AG08395 (cell line): ENCODE results near the gene CEP63.
A peak's percentile ranks its signal among the peaks of the same experiment; 100 is the strongest.

Experiments used
- DNase-seq: peaks from one replicate; pipeline ENCODE4 v3.0.0; 2012; ENCODE audit warnings: mixed read lengths, low spot score

CEP63 gene

DNA sequence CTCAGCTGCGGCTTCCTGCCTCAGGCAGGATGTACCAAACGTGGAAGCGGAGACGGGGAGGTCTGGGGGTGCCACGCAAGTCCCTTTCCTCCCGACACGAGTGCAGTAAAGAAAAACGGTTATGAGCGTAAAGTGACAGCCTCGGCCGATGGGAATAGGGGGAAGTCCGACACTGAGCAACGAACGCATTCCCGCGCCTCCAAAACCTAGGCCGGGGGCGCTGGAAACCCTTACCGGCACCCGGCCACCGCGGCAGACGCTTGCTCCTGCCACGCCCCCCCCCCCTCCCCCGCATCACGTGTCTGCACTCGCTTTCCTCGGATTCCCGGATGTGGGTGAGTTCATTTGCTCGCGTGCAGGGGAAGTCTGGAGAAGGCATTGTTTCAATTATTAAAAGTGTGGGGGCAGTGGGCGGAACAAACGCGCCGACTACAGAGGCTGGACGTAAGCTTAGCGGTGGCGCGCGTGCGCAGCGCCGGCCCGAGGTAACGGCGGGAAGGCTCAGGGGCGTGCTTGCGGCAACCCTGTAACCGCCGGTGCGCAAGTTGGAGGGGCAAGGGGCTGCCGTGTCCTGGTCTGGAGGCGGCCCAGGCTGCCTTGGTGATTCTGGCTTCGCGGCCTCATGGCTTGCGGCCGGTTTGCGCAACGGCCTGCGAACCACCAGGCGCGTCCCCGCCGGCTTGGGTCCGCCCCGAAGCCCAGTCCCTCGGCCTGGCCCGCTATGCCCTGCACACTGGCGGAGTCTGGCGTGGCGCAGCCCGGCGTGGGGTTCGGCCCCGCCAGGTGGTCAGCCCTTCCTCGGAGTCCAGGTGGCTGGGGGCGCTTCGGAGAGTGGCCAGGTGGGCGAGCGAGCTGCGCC, at the start of gene CEP63, which contains the start of gene ANAPC13:
Gene CEP63 (plus strand): TSS at position 340 of the 859 bp plus-strand sequence. CDS start 9,264 bp downstream, outside the sequence.
Gene ANAPC13 (minus strand): TSS at position 268 of the 859 bp plus-strand sequence. CDS start 3,081 bp downstream, outside the sequence.
- DNase-seq, result peak; percentile 95

- DNase-seq, result no peak
These were observed 48.6 kb upstream of the CEP63 start for GRCh38 chr3:134437211-134437752.

DNA sequence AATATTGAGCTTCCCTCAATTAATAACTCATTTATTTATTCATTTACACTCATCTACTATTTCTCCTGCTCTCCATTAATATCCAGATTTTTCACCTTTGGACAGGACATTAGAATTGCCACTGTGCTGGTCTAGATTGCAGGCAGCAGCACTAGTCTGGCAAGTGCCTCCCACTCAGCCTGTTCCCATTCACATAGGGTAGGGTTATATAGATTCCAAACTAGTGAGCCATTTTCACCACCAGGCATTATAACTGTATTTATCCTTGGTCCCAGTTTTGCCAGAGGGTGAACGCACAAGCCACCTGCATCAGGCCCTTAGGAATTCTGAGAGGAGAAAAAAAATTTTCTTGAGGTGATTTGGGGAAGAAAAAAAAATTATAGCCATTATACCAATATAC, 44.5 kb upstream of the CEP63 start:
- no peak for DNase-seq

DNA sequence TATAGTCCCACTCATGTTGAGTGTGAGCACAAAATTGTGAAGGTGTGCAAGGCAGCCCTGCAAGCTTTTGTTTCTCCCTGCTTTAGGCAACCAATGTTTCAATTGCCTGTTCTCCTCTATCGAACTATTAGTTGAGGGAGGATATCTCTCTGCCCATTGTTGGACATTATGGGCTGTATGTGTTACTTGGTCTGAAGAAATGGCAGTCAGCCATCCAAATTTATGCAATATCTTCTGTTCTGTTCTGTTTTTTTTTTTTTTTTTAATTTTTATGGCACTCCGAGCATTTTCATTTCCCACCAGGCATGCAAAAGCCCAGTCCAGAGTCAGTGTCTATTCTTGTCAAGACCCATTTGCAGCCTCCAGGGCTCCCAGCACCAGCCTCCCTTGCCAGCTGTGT, 44.0 kb upstream of the CEP63 start:
- DNase-seq, result no peak

DNA sequence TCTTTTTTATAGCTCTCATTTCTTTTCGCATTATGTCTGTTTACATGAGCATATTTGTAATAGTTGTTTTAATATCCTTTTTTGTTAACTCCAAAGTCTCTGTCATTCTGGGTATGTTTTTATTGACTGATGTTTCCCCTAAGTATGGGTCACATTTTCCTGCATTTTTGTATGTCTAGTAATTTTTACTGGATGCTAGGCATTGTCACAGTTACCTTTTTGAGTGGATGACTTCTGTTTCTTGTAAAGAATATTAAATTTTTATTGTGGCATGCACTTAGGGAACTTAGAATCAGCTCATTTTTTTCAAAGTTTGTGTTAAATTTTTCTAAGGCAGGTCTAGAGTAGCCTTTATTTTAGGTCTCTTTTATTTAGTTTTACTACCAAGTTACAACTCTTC, 40.8 kb upstream of the CEP63 start:
- no peak for DNase-seq

DNA sequence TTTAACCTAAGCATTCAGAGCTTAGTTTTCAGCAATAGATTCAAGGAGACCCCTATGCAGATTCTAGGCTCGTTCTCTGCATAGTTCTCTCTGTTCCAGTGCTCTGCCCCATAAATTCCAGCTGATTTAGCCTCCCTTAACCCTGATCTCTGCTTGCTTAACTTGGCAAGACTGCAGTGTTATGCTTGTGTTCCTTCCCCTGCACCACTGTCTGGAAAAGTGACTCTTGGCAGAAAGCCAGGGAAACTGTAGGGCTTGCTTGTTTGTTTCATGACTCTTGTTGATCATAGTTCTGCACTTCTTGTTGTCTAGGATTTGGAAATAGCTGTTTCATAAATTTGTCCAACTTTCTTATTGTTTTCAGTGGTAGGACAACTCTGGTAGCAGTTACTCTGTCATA, 40.2 kb upstream of the CEP63 start:
- no peak for DNase-seq

DNA sequence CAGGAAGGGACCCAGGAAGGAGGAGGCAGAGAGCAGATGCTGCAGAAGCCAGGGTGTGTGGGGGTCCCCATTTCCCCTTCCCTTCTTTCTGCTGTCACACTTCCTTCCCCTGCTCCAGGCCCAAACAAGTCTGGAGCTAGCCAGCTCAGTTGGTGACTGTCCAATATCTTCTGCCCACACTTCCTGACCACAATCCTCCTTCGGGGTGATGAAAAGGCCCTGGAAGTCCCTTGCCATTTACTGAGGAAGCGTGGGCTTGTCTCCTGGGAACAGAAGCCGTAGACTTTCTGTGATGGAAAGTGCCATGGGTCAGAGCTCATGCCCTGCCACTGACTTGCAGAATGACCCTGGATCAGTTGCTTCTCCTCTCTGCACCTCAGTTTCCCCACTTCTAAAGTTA, 39.1 kb upstream of the CEP63 start:
- DNase-seq, result peak; percentile 73

GRCh38 chr3:134447351-134447750, 38.5 kb upstream of the CEP63 start:
- no peak for DNase-seq

DNA sequence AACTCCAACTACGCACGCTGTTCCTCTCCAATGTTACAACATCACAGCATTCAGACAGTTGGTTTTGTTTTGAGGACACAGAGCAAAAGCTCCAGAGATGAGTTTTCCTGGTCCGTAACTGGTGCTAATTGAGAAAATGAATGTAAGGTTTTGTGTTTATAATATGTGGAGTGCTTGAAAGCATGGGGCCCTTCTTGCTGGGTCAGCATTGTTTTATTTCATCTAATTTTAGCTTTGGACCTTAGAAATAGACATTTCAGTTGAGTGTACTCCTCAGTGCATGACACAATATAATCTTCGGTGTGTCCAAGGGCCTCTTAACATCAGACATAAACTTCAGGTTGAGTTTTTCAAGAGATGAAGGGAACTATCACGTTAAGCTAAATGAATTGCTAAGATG, 37.2 kb upstream of the CEP63 start:
- no peak for DNase-seq

GRCh38 chr3:134449277-134449676, 36.6 kb upstream of the CEP63 start:
- DNase-seq, result peak; percentile 45

DNA sequence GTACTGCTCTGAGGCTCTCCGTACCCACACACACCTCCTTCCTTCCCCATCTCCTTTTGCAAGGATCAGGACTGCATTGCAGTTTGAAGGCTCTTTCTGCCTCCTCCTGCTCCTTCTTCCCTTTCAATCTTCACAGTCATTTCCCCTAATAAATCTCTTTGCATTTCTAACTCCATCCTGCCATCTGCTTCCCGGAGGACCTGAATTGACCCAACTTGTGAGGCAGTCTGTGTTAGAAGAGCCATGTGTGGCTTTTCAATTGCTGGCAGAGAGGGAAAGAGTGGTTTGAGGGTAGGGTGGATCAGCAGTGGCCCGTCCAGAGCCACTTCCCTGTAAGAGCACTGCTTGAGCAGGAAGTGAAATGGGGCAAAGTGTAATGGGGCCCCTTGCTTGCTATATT, 35.9 kb upstream of the CEP63 start:
- DNase-seq, result no peak

GRCh38 chr3:134453631-134454030, 32.2 kb upstream of the CEP63 start:
- DNase-seq, result no peak

DNA sequence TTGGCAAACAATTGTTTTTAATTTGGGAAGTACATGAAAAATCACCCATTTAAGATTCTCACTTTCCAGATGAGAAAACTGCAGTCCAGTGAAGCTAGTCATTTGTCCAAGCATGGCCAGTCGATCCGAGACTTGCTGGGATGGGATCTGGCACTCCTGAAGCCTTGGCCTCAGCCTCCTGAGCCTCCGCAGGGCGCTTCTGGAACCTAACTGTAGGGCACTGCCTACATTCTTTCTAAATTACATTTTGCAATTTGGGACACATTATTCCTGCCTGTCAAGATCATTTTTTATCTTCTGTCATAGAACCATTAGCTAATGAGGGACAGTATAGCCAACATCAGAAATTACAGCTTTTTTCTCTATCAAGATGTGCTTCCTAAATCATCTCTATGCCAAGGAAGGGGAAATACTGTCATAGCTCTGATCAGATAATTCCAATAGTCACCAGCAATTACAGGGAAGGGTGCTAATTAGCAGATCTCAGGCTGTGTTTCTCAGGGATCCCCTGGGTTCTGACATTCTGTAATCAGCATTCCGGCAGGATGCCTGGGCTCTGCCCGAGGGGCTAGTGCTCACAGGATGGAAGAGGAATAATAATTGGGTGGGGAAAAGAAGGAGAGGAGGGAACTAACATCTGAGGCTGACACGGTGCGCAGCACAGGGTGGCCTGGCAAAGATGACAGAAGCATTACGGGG, 28.3 kb upstream of the CEP63 start:
- DNase-seq, result no peak

- no peak for DNase-seq
These were observed 27.4 kb upstream of the CEP63 start for GRCh38 chr3:134458406-134458945.

GRCh38 chr3:134459562-134459961, 26.3 kb upstream of the CEP63 start:
- no peak for DNase-seq

GRCh38 chr3:134460965-134461364, 24.9 kb upstream of the CEP63 start:
- peak; percentile 70 for DNase-seq

GRCh38 chr3:134462331-134462941, 23.4 kb upstream of the CEP63 start:
- peak; percentile 54 for DNase-seq

GRCh38 chr3:134463676-134464063, 22.2 kb upstream of the CEP63 start:
- no peak for DNase-seq

DNA sequence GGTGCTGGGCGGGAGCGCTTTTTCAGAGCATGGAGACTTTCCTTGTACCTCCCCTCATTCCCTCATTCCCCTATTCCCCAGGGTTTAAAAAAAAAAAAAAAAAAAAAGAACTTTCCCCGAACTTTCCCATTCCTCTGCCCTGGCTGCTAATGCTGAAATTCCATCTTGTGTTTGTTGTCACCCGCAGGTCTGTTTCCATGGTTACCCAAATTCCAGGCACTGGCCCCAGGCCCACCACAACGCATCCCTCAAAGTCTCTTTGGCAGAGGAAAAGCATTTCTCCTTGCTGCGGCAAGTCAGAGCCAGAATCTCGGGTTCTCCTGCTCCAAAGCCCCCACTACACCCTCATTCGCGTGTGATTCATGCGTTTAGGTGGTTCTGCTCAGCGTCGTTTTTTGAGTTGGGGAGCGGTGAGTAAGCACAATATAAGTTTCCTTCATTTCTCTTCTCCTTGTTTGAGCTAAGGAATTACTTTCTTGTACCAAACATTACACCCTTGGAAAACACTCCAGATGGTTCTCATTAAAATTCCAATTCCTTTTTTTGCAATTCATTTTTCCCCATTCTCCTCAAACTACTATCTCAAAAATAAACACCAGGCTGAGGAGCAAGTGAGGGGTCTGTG, 21.7 kb upstream of the CEP63 start:
- DNase-seq, result peak; percentile 93

DNA sequence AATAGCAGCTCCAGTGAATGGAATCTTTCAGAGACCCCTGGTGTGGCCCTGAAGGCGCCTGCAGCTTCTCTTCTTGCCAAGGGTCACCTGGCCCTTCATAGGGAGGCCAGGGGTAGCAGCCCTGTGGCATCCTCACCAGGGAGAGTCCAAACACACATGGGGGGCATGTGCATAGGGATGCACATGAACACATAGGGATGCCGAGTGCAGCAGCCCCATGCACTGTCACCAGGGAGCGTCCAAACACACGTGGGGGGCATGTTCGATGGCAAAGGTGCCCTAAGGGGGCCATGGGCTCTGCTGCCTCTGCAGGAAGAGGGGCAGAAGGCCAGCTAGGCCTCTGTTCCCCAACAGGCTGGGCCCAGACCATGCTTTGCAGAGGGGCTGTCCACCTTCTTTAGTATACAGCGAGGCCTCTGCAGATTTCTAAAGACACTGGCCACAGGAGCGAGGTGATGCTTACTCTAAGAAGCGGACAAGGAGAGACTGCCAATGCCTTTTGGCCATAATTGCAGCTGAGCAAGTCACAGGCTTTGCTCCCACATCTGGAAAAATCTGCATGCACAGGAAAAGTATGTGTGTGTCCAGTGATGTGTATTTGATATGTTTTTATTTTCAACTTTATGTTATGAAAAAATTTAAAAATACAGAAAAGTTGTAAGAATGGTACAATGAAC, 21.0 kb upstream of the CEP63 start:
- no peak for DNase-seq

DNA sequence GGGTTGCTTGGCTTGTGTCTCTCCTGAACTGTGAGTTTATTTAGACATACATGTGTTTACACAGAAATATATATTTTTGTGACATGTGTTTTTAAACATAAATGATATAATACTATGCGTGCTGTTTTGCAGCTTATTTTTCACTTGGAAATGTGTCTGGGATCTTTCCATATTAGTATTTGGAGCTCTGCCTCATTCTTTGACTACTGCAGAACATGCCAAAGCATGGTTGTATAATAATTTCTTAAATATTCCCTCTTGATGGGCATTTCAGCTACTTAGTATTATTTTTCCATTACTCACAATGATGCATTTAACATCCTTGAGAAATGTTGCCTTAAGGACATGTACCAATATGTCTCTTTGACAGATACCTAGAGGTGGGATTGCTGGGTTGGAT, 19.5 kb upstream of the CEP63 start:
- DNase-seq, result no peak
